ENCODE results near the gene PPP2CA. TPM values are rescaled to one million over a fixed set of nuclear protein-coding genes. Genes with fewer than 3 reads are reported as not detected.

PPP2CA gene
- total RNA-seq, 1 experiment from 2014 or later, result 178 TPM

- POLR2A ChIA-PET, result no interaction called here
- TF ChIP-seq GABPB1 (CRISPR knock-in tag; IDR thresholded peaks at IDR 0.05) (no peak), ZNF423 (CRISPR knock-in tag; IDR thresholded peaks at IDR 0.05) (no peak), CREM (CRISPR knock-in tag; IDR thresholded peaks at IDR 0.05) (no peak), ZNF671 (CRISPR knock-in tag; IDR thresholded peaks at IDR 0.05) (no peak), USF1 (CRISPR knock-in tag; IDR thresholded peaks at IDR 0.05) (no peak), HMGA2 (CRISPR knock-in tag; IDR thresholded peaks at IDR 0.05) (no peak), AFF4 (CRISPR knock-in tag; IDR thresholded peaks at IDR 0.05; ENCODE audit: borderline replicate concordance) (no peak), ZNF138 (CRISPR knock-in tag; conservative IDR thresholded peaks at IDR 0.05) (no peak)
- TF ChIP-seq, protein P1, sequence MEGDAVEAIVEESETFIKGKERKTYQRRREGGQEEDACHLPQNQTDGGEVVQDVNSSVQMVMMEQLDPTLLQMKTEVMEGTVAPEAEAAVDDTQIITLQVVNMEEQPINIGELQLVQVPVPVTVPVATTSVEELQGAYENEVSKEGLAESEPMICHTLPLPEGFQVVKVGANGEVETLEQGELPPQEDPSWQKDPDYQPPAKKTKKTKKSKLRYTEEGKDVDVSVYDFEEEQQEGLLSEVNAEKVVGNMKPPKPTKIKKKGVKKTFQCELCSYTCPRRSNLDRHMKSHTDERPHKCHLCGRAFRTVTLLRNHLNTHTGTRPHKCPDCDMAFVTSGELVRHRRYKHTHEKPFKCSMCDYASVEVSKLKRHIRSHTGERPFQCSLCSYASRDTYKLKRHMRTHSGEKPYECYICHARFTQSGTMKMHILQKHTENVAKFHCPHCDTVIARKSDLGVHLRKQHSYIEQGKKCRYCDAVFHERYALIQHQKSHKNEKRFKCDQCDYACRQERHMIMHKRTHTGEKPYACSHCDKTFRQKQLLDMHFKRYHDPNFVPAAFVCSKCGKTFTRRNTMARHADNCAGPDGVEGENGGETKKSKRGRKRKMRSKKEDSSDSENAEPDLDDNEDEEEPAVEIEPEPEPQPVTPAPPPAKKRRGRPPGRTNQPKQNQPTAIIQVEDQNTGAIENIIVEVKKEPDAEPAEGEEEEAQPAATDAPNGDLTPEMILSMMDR (IDR thresholded peaks at IDR 0.05), result no peak
- TF ChIP-seq, protein P2, sequence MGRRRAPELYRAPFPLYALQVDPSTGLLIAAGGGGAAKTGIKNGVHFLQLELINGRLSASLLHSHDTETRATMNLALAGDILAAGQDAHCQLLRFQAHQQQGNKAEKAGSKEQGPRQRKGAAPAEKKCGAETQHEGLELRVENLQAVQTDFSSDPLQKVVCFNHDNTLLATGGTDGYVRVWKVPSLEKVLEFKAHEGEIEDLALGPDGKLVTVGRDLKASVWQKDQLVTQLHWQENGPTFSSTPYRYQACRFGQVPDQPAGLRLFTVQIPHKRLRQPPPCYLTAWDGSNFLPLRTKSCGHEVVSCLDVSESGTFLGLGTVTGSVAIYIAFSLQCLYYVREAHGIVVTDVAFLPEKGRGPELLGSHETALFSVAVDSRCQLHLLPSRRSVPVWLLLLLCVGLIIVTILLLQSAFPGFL (CRISPR knock-in tag; IDR thresholded peaks at IDR 0.05; ENCODE audit: borderline replicate concordance), result no peak
- DNase-seq (ENCODE audit: low spot score), result no peak
Measured at GRCh38 chr5:134145041-134145757, 80.7 kb downstream of the PPP2CA start.

More at GRCh38 chr5:134145041-134145757, 80.7 kb downstream of the PPP2CA start:
- Mint-ChIP-seq H3K9me3 (no peaks in the 10 kb centered on the region), H3K27ac (no peak overlapping the region), H3K4me3 (no peak overlapping the region), H3K4me1 (peaks cover 4% of the 10 kb centered on the region), H3K27me3 (ENCODE audit: low read depth) (no peaks in the 10 kb centered on the region), H3K36me3 (peaks cover 12% of the 10 kb centered on the region)
- ATAC-seq, result no peak
- CTCF ChIA-PET, result interaction anchor here (0.6 to 5.1 kb wide), 12 partner anchors 11 to 222 kb away, joined by 3 to 46 read pairs (median 3); no protein-coding TSS in a partner anchor

Small RNA genes lying within 50 kb of the gene (microRNA-seq; reads per million reads assigned to microRNA genes)
- gene MIR3661 (ENCODE audit: borderline number of aligned reads), result 1.4 reads per million

Other genes with a start within 250 kb of the PPP2CA start
- gene VDAC1, start 221.1 kb downstream of the PPP2CA start, total RNA-seq (2021), result 266 to 274 TPM (median 268 TPM) in 3 replicates
- 8.9 to 11.3 TPM (median 9.6 TPM) in 3 replicates for gene TCF7, start 111.4 kb downstream of the PPP2CA start, total RNA-seq (2021)
- gene SKP1, start 49.1 kb downstream of the PPP2CA start, total RNA-seq (2021), result 280 to 303 TPM (median 285 TPM) in 3 replicates
- gene CDKL3, start 141.1 kb upstream of the PPP2CA start, total RNA-seq (2021), result 1.8 to 4.0 TPM (median 2.1 TPM) in 3 replicates
- gene UBE2B, start 145.5 kb upstream of the PPP2CA start, total RNA-seq (2021), result 34.6 to 39.7 TPM (median 39.2 TPM) in 3 replicates
- 54.3 to 60.7 TPM (median 59.8 TPM) in 3 replicates for gene CDKN2AIPNL, start 185.8 kb upstream of the PPP2CA start, total RNA-seq (2021)

All from WTC11 (cell line).